Fibroblast of skin of abdomen (primary cell): Measurements from ENCODE around the gene RASAL2. TPM values are rescaled to one million over a fixed set of nuclear protein-coding genes. Genes with fewer than 3 reads are reported as not detected.

ENCODE experiments used
- DNase-seq: peaks from one replicate; pipeline ENCODE4 v3.0.0-alpha.2; 2013
- polyA plus RNA-seq, 2 experiments: library from polyadenylated mRNA; unstranded; fragments of 120-200 nt; gene quantifications; one replicate each; pipeline ENCODE4 v1.2.1, GENCODE V29; 2013; ENCODE audit not compliant: insufficient read length in 2 of 2

RASAL2 gene
- polyA plus RNA-seq (2013, experiment 1 of 2; ENCODE audit: insufficient read length) = 15.6 TPM
- polyA plus RNA-seq (2013, experiment 2 of 2; ENCODE audit: insufficient read length) = 15.3 TPM

DNA sequence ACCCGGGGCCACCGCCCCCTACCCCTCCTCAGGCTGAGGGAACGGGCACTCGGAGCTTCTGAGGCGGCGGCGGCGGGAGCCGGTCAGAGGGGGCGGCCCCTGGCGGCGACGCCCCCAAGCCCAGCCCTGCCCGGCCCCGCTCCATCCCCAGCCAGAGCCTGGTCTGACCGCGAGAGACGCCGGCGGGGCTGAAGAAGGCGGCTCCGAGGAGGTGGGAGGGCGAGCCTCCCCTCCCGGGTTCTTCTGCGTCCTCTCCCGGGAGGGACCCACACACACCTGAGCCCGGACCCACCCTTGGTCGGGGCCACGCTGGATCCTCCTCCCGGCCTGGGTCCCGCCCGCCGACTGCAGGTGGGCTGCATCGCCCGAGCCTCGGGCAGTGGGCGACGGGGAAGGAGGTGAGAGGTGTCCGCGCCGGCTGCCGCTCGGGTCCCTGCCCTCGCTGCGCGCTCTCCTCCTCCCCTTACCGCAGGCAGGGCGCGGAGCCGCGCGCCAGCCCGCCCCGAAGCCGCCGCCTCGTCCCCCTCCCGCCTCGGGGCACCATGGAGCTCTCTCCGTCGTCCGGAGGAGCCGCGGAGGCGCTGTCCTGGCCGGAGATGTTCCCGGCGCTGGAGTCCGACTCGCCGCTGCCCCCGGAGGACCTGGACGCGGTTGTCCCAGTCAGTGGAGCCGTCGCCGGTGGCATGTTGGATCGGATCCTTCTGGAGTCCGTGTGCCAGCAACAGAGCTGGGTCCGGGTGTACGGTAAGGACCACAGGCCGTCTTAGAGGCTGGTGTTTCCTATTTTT is at the start of gene RASAL2:
Gene RASAL2, plus strand, starts transcription at position 154 of the 788 bp plus-strand sequence. Its CDS starts 389 bp downstream, at position 543.
- peak; percentile 52 for DNase-seq

DNA sequence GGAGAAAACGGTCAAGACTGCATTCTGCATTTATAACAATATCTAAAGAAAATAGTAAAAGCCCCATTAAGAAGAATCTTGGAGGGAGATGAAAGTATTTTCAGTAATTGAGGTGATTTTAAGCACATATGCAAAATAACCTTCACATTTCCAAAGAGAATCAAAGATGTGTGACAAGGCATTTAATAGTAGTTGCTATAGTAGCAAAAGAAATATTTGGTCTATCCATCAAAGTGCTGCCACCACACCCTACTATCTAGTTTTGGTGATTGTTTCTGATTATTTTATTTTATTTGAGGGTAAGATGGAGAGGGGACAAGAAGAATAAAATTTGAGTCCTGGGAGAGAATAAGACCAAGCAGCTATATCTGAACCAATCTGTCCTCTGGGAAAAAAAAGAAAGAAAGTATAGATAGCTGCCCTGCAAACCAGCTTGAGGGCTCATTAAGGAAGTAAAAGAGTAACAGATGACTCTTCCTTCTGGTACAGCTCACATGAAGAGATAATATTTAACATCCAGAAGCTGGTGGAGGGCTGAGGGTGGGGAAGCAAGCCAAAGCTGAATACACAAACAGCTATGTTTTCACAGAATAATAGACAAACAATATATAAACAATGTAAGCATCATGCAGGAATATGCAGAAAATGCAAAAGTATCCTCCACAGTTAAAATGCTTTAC is 47.2 kb upstream of the RASAL2 start:
- no peak for DNase-seq

DNA sequence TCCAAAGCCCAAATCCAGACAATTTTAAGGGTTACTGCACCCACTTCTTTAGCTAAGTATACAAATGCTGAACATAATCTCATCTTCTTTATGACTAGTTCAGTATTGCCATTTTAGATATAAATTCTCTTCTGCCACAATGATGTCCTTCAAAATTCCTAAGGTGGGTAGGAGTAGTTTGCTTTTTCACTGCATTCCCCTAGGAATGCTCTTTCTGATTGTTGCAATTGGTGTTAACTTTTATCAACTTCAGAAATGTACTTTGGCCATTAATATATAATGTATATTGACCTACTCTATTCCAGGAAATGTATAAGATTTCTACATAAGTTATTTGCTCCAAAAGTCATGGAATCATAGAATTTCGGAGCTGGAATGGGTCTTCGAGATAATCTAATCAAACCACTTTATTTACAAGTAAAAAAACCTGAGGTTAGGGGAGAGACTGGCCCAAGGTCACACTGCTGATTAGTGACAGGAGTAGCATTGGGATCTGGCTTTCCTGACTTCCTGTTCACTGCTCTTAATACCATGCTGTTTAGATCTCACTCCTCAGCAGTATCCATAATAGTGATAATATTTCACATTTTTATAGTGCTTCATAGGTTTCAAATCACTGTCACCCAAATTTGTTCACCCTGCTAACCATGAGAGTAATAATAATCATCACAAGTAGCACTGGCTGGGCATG is 46.4 kb upstream of the RASAL2 start:
- no peak for DNase-seq

DNA sequence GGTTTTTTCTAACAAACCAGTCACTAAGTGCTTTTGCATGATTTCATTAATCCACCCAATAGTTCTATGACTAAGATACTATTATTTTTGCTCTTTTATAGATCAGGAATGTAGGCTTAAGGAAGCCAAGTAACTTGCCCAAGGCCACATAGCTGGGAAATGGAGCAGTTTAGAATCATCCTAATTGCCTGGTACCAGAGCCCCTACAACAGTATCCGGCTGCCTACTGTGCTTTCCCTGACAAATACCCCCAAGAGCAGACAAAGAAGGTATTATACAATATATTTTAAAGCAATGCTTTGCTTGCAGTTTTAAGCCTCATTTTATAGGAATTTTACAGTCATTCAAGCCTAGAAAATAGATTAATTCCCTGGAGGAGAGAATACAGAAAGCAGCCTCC is 45.5 kb upstream of the RASAL2 start:
- peak; percentile 20 for DNase-seq

DNA sequence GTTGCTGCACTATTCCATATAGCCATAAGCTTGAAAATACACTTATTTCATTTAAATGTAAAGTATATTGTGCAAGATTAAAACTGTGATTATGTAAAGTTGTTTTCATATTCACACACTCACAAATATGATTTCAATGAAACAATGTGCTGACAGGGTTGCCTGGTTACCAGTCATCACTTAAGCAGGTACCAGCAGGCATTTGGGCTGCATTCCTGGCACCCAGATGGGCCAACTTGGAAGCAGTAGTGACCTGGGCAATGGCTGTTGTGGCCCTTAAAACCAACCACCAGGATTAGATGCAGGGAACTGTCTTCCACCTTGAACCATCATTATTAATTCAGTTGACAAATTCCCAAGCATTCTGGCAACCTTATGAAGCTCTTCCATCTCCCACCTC is 45.0 kb upstream of the RASAL2 start:
- DNase-seq = no peak

DNA sequence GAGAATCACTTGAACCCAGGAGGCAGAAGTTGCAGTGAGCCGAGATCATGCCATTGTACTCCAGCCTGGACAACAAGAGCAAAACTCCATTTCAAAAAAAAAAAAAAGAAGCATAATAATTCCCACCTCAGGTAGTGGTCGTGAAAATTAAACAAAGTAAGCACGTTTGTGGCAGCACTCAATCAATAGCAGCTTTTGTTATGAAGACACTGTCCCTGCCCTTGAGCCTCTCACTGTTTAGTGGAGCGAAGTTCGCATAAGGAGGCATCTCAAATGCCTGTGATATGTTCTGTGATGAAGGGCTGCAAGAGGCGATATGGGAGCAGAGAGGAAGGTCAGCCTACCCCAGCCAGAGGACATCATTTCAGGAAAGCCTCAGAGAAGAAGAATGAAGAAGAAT is 43.8 kb upstream of the RASAL2 start:
- no peak for DNase-seq

DNA sequence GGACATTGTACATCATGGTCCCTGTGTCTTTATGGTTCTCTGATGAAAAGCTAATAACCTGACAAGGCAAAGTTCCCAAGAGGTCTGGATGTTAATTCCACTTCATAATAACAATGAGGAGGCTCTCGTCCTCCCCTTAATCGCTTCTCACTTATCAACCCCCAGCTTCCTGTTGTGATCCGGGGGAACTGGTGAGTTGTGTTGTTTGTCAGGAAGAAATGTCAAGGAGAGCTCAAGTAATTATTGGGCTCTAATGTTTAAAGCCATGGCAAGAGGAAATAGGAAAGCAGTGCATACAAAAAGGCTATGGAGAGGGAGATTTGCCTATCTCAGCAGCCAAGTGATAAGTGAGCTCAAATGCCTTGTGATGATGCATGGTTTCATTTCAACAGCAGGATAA is 42.8 kb upstream of the RASAL2 start:
- DNase-seq = no peak

DNA sequence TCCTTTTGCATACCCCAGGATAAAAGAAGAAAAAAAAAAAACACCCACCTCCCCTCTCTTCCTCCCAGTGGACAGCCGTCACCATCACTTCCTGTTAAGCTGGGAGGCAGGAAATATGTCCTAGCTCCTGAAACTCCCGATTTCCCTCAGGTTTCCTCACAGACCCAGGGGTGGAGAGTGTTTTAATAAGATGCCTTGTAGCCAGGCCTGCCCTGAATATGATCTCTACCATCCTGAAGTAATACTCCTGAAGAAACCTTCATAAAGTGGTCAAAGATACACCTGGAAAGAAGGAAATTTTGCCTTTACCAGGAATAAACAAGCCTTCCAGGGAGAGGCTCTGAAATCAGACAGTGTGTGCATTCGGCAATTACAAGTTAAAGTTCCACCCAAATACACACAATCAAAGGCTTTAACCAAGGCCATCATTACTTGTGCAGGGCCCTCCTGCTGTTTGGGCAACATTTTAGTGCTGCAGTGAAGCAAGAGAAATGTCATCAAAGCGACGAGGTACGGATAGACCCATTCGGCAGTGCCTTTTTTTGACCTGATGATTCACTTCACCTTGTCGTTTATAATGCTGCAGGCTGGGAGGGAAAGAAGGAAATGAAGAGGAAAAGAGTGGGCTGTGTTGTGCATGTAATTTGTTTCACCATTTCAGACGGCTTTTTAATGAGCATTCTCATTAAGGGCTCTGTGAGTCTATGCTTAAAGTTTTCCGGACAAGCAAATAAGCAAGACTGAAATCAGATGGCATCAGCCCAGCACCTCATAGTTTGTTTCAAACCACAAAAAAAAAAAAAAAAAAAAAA is 41.0 kb upstream of the RASAL2 start:
- peak; percentile 56 for DNase-seq

DNA sequence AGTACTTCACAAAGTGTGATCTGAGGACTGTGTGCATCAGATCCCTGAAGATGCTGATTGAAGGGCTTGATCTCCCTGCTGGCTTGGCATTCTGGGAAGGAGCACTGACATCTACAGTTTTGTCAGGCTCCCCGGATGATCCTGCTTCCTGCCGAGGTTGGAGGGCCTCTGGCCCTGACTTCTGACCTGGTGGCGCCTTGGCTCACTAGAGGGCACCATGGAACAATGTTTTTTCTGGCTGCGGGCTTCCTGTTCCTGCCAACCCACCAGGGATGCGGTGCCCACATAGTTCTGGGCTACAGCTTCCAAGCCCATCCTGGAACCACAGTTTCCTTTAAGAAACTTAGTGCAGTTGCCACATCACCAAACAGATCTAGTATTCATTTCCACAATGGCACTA is 38.8 kb upstream of the RASAL2 start:
- peak; percentile 25 for DNase-seq

DNA sequence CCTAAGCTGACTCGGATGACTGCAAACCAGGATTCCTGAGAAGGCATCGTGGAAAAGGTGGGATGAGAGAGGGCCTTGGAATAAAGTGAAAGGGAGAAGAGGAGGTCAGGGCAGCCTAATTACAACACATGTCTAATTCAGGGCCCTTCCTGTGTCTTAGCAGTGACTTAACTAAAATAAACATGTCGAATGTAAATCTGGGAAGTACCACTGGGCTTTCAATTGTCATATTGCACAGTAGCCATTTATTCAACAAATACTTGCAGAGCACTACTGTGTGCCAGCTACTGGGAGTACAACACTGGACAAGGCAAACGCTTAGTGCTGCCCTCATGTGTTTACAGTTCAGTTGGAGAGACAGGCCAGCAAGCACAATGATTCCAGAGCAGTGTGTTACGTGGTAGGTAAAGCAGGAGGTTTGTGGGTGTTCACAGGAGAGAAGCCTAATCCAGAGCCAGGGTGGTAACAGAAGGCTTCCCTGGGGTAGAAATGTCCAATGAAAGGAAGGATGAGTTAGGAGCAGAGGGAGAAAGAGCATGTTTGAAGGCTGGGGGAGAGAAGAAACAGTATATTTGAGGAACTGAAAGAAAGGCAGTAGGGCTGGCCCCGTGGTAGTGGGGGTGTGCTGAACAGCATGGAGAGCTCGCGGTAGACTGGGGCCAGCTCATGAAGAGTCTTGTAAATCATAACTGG is 38.0 kb upstream of the RASAL2 start:
- DNase-seq = no peak

DNA sequence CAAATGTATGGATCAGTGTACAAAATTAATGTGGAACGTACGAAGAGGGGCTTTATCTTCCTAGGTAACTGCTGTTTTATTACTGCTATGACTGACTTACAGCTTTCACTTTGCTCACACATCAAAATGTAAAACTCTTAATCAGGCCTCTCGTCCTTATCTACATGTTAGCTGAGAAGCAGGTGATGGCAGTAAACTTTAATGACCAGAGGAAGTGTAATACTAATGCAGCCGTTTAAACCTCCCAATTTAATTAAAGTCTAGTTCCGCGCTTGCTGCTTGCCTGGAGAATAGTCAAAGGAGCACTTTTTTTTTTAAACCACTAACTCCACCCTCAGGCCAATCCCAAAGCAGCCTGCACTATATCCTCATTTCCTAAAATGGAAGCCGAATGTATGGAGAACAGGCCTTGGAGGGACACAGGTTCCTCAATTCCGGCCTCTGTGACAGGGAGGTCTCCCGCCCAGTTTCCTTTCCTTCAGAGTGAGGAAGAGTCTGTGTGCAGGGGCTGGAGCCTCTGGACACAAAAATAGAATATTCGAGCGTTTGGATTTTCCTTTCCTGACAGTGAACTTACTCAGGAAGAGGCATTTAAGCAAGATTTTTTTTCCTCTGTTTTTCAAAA is 36.7 kb upstream of the RASAL2 start:
- peak; percentile 40 for DNase-seq

DNA sequence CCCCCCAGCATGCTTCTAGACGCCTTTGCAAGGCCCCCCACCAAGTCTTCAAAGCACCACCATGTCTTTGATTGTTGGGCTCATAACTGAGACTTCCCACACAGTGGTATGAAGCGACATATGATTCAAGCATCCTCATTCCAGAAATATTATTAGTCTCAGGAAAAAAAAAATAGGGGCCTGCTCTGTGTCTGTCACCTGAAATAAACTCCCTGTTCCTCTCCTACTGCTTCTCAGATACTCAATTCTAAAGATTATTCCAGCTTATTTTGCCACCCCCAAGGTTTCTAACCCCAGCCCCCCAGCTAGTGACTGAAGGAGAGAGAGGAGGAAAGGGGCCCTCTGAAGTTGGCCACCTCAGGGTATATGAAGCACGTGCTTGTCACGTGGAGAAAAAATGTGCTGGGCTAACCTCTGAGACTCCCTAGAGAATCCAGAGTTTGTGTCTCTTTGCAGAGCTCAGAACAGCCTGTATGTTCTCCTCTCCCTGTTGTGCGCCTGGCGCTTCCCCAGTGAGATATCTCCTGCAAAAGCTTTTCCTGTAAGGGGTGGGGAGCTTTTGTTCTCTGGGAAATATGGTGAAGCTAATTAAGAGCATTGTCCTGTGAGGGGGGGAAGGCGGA is 35.9 kb upstream of the RASAL2 start:
- peak; percentile 90 for DNase-seq

DNA sequence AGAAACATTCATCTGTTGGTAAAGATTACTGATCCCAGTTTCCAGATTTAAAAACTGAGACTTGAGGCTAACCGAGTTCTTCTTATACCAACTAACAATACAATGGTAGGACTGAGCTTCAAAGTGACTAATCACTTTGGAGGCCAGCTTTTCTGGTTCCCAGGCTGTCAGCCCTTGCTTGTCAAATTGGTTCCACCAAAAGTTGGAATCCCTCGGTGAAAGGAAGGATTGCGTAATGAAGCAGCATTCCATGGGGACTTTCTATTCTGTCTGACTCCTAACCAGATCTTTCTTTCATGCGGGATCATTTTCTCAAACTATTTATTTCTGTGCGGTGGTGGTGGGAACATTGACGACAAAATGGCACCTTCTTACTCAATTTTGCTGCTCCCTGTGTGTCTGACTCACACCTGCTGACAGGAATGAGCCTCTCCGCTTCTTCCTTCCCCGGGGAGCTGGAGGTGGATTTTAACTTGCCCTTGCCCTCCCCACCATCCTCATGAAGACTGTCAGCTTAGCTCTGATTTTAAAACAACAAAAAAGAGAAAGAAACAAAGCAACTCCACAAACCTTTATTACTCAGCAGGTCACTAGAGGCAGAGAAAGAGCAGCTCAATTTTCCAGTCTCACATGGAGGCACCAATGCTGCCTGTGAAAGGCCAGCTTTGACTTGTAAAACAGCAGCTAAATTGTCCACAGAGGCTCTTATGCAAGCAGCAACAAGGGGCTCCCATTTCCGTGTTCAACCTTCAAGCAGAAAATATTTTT is 32.9 kb upstream of the RASAL2 start:
- DNase-seq = peak; percentile 92

DNA sequence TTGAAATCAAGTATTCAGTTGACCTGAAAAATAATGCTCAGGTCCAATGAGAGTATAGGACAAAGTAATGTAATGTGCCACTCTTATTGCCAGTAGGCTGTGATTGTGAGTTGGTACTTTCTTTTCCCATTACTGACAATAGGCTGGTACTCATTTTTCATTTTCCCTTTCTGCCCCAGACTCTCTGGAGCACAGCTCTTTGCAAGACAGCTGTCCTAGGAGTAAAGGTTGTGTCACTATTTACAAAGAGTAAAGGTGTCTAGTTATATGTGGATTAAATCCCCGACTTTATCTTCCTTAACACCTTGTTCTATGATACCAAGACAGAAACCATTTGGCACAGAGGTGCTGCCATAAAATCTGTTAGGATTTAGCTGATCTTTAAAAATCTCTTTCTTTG is 32.3 kb upstream of the RASAL2 start:
- DNase-seq = no peak

DNA sequence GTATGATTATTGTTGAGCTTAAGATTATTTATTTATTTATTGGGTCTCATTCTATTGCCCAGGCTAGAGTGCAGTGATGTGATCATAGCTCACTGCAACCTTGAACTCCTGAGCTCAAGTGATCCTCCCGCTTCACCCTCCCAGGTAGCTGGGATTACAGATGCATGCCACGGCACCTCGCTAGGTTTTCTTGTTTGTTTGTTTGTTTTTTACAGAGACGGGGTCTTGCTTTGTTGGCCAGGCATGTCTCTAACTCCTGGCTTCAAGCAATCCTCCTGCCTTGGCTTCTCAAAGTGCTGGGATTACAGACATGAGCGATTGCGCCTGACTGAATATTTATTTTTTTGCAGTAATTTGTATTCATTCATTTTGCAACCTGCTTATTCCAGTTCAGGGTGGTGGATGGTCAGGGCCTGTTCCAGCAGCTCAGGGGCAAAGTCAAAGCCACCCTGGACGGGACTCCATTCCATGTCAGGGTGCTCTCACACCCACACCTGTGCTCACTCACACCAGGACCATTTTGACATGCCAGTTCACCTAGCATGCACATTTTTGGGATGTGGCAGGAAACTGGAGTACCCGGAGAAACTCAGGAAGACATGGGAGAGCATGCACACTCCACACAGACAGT is 29.6 kb upstream of the RASAL2 start:
- DNase-seq = no peak

DNA sequence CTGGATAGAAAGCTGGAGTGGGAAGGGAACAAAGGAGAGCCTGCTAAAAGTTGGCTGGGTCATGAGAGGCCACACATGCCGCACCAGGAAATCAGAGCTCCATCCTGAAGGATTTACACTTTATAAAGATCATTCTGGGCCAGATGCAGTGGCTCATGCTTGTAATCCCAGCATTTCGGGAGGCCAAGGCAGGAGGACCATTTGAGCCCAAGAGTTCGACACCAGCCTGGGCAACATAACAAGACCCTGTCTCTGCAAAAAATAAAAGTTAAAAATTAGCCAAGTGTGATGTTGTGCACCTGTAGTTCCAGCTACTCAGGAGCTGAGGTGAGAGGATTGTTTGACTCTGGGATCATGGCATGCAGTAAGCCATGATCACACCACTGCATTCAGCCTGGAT is 28.7 kb upstream of the RASAL2 start:
- no peak for DNase-seq

DNA sequence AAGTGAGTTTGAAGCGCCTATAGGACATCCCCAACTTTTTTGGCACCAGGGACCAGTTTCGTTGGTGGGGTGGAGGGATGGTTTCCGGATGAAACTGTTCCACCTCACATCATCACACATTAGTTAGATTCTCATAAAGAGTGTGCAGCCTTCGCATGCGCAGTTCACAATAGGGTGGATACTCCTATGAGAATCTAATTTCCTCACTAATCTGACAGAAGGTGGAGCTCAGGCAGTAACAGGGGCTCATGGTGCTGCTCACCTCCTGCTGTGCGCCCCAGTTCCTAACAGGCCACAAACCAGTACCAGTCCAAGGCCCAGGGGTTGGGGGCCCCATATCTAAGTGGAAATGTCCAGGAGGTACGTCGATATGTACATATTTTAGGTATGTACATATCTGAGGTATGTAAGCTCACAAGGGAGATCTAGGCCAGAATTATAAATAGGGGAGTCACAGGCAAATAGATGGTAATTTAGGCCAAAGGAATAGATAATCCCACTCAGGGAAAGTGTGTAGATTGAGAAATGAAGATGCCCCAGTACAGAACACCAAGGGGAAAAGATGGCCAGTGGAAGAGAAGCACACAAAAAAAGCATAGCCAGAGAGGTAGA is 27.5 kb upstream of the RASAL2 start:
- no peak for DNase-seq

DNA sequence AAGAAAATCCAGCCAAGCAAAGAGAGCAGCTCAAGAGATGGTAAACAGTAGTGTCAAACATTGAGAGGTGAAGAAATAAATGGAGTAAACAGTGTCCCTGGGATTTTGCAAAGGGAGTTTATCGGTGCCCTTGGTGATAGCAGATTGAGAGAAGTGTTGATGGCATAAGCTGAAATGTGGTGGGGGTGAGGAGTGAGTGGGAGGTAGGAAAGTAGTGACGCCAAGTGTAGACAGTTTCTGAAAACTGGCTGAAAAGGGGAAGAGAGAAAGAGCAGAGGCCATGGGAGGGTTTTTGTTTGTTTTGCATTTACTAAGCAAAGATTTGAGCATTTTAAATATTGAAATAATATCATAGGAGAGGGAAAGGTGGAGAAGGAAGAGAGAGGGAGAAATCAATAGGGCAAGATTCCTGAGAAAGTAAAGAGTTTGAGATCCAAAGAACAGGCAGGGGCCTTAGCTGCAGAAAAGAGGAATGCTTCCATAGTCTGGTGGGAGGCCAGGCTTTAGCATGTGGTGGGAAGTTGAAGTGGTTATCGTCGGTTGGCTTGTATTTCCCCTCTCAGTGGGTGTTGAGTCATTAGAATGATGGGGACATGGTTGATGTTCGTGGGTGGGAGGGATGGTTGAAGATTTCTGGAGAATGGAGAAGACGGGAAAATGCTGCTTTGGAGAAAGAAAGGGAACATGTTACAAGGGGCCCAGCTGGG is 26.8 kb upstream of the RASAL2 start:
- peak; percentile 11 for DNase-seq

DNA sequence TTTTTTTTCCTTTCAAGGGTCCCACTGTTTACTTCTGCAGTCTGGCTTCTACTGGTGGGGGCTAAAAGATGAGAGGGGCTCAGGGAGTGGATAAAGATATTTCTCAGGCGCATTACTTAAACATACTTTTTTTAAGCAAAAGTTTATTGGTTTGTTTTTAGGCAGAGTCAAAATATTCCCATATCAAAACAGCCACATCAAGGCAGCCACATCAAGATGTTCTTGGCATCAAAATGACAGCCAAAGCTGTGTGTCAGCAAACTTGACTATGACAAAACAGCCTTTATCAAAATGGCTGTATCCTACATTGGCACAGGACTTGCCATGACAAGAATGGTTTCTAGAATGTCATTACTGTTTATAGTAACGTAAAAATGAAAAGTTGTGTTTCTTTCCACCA is 22.1 kb upstream of the RASAL2 start:
- no peak for DNase-seq
